Measurements from ENCODE around the gene TSPAN3. TPM values are rescaled to one million over a fixed set of nuclear protein-coding genes. Genes with fewer than 3 reads are reported as not detected.

TSPAN3 gene
- polyA plus RNA-seq, 1 donor (not counting 4 experiments of a cell fraction or from before 2014, with no cell fraction given) = 181 TPM

DNA sequence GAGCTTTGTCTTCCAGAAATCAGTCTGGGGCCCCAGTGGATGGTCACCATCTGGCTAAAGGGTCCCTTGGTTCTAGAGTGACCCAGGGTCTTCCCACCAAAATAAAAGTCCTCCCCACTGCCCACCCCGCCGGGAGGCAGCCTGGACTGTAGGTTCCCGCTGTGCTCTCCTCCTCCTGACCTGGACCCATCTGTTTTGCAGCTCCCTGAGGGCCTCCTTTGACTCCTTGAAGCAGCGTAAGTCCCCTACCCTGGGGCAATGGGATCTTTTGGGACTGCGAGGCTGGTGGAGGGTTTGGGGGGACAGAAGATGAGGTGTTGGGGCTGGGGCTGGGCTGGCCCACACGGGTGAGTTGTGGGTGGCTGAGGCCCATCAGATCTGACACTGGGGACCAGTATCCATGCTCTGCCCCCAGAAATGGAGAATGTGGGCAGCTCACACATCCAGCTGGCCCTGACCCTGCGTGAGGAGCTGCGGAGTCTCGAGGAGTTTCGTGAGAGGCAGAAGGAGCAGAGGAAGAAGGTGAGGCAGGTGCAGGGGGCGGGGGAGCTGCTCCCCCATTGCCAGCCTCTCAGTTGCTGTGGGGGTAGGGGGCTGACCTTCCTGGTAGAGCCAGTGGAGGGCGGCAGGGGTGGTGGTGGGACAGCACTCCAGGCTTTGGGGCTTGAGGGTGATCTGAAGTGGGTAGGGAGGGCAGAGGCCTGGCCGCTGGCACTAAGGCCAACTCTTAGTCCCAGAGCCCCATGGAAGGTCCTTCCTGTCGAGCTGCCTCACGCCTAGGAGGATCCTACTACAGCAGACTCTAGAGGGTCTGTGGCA lies 45.6 kb downstream of the TSPAN3 start:
- Histone ChIP-seq H3K9me3 (ENCODE audit: control insufficient read depth, low read depth, low read length) (no peaks in the 10 kb centered on the region), H3K4me1 (ENCODE audit: control insufficient read depth, extremely low read depth, insufficient read depth, low read length) (peaks cover 13% of the 10 kb centered on the region), H3K79me2 (ENCODE audit: control insufficient read depth, insufficient read depth, low read length) (no peaks in the 10 kb centered on the region), H4K20me1 (ENCODE audit: control insufficient read depth, extremely low read depth, insufficient read depth, low read length) (no peaks in the 10 kb centered on the region), H2AFZ (ENCODE audit: control insufficient read depth, low read length) (no peak overlapping the region), H3K4me3 (ENCODE audit: control insufficient read depth in 2 of 3, extremely low read depth in 1 of 3, insufficient read depth in 2 of 3, low read depth in 1 of 3, low read length in 3 of 3) (no peak overlapping the region), H3K4me2 (ENCODE audit: control insufficient read depth, extremely low read depth, insufficient read depth, low read depth, low read length) (no peak overlapping the region), H3K9ac (ENCODE audit: control insufficient read depth, extremely low read depth, insufficient read depth, low read length) (no peak overlapping the region), H3K9me1 (ENCODE audit: control insufficient read depth, extremely low read depth, insufficient read depth, low read length) (no peaks in the 10 kb centered on the region), H3K36me3 (ENCODE audit: control insufficient read depth in 2 of 2, extremely low read depth in 1 of 2, insufficient read depth in 2 of 2, low read length in 2 of 2) (peaks cover 0 to 5% of the 10 kb centered on the region in 2 experiments), H3K27me3 (ENCODE audit: control insufficient read depth, extremely low read depth, insufficient read depth, low read length) (no peaks in the 10 kb centered on the region), H3K27ac (ENCODE audit: control insufficient read depth, insufficient read depth, low read length) (no peak overlapping the region)
- TF ChIP-seq EZH2 (IDR thresholded peaks at IDR 0.05; ENCODE audit: low read length) = no peak
- TF ChIP-seq, protein P1, sequence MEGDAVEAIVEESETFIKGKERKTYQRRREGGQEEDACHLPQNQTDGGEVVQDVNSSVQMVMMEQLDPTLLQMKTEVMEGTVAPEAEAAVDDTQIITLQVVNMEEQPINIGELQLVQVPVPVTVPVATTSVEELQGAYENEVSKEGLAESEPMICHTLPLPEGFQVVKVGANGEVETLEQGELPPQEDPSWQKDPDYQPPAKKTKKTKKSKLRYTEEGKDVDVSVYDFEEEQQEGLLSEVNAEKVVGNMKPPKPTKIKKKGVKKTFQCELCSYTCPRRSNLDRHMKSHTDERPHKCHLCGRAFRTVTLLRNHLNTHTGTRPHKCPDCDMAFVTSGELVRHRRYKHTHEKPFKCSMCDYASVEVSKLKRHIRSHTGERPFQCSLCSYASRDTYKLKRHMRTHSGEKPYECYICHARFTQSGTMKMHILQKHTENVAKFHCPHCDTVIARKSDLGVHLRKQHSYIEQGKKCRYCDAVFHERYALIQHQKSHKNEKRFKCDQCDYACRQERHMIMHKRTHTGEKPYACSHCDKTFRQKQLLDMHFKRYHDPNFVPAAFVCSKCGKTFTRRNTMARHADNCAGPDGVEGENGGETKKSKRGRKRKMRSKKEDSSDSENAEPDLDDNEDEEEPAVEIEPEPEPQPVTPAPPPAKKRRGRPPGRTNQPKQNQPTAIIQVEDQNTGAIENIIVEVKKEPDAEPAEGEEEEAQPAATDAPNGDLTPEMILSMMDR (optimal IDR thresholded peaks at IDR 0.05 in 1 of 3, IDR thresholded peaks at IDR 0.05 in 1 of 3, conservative IDR thresholded peaks at IDR 0.05 in 1 of 3; ENCODE audit: extremely low read depth in 1 of 3, insufficient read depth in 2 of 3, low read length in 3 of 3) = no peak
- dilution Hi-C loops (cut with MboI; ENCODE audit: extremely low pct_ligation_motif_present, low sequenced_read_pairs) = no loop called here
- DNase-seq (ENCODE audit: low read depth, low spot score) (no peak), FAIRE-seq (no peak)

GRCh38 chr15:77024273-77025082 lies 46.4 kb downstream of the TSPAN3 start:
- Histone ChIP-seq H3K9ac (ENCODE audit: control insufficient read depth, extremely low read depth, insufficient read depth, low read length) (no peak overlapping the region), H3K4me2 (ENCODE audit: control insufficient read depth, extremely low read depth, insufficient read depth, low read depth, low read length) (no peak overlapping the region)
- no peak for FAIRE-seq

More at GRCh38 chr15:77024273-77025082, 46.4 kb downstream of the TSPAN3 start:
- dilution Hi-C loops (cut with MboI; ENCODE audit: extremely low pct_ligation_motif_present, low sequenced_read_pairs) = no loop called here
- no peaks in the 10 kb centered on the region for H4K20me1 ChIP-seq (ENCODE audit: control insufficient read depth, extremely low read depth, insufficient read depth, low read length)
- DNase-seq (ENCODE audit: low read depth, low spot score) = no peak
- no peak overlapping the region for H2AFZ ChIP-seq (ENCODE audit: control insufficient read depth, low read length)
- no peaks in the 10 kb centered on the region for H3K27me3 ChIP-seq (ENCODE audit: control insufficient read depth, extremely low read depth, insufficient read depth, low read length)
- no peaks in the 10 kb centered on the region for H3K79me2 ChIP-seq (ENCODE audit: control insufficient read depth, insufficient read depth, low read length)
- H3K4me3 ChIP-seq (ENCODE audit: control insufficient read depth in 2 of 3, extremely low read depth in 1 of 3, insufficient read depth in 2 of 3, low read depth in 1 of 3, low read length in 3 of 3) = no peak overlapping the region
- H3K27ac ChIP-seq (ENCODE audit: control insufficient read depth, insufficient read depth, low read length) = no peak overlapping the region
- no peaks in the 10 kb centered on the region for H3K9me3 ChIP-seq (ENCODE audit: control insufficient read depth, low read depth, low read length)
- peaks cover 0 to 7% of the 10 kb centered on the region in 2 experiments for H3K36me3 ChIP-seq (ENCODE audit: control insufficient read depth in 2 of 2, extremely low read depth in 1 of 2, insufficient read depth in 2 of 2, low read length in 2 of 2)
- no peak for TF ChIP-seq EZH2 (IDR thresholded peaks at IDR 0.05; ENCODE audit: low read length)
- TF ChIP-seq, protein P1 (optimal IDR thresholded peaks at IDR 0.05 in 1 of 3, IDR thresholded peaks at IDR 0.05 in 1 of 3, conservative IDR thresholded peaks at IDR 0.05 in 1 of 3; ENCODE audit: extremely low read depth in 1 of 3, insufficient read depth in 2 of 3, low read length in 3 of 3) = peak; percentile 81 to 94 (median 81)
- H3K9me1 ChIP-seq (ENCODE audit: control insufficient read depth, extremely low read depth, insufficient read depth, low read length) = no peaks in the 10 kb centered on the region
- peaks cover 11% of the 10 kb centered on the region for H3K4me1 ChIP-seq (ENCODE audit: control insufficient read depth, extremely low read depth, insufficient read depth, low read length)

Measured in keratinocyte (primary cell).